Measurements from ENCODE around the gene HTT. TPM values are rescaled to one million over a fixed set of nuclear protein-coding genes. Genes with fewer than 3 reads are reported as not detected.

HTT gene
- total and polyA plus RNA-seq, 2 of the 13 experiments (the other 11 are each of a cell fraction or from before 2014, with no cell fraction given): 17.5 to 19.5 TPM

DNA sequence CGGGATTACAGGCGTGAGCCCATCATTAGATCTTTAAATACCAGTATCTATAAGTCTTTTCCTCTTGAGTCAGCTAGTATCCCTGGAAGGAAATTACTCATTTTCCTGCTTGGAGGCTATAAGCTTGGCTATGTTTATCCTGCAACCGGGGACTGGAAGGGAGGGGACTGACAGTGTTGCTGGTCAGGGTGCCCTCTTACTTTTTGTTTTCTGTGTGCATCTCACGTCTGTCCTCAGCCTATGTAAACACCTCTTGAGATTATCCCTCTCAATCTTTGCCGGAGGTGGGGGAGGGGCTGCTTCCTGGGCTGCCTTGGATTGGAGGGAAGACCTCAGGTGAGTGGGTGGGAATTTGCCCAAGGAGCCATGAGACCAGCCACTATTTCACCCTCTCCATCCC lies 37.0 kb downstream of the HTT start:
- Histone ChIP-seq H3K36me3 (replicated peaks in 1 of 2; ENCODE audit: control insufficient read depth in 1 of 2, insufficient read depth in 2 of 2, low read length in 2 of 2) (peaks cover 27 to 83% of the 10 kb centered on the region in 2 experiments), H3K27me3 (ENCODE audit: control insufficient read depth in 1 of 2, insufficient read depth in 2 of 2, low read length in 2 of 2) (no peaks in the 10 kb centered on the region), H3K4me2 (ENCODE audit: low read depth, low read length) (no peak overlapping the region), H3K9ac (ENCODE audit: insufficient read depth, low read depth, low read length) (no peak overlapping the region), H2AFZ (ENCODE audit: low read length) (no peak overlapping the region), H3K79me2 (ENCODE audit: insufficient read depth, low read length) (no peaks in the 10 kb centered on the region), H3K9me3 (ENCODE audit: low read length) (no peaks in the 10 kb centered on the region), H4K20me1 (ENCODE audit: insufficient read depth, low read length) (no peaks in the 10 kb centered on the region), H3K4me1 (ENCODE audit: insufficient read depth, low read length) (peaks cover 10% of the 10 kb centered on the region; the same call in 1 of the 2 replicates), H3K4me3 (replicated peaks in 1 of 3; ENCODE audit: insufficient read depth in 1 of 3, low read depth in 2 of 3, low read length in 3 of 3) (no peak overlapping the region), H3K27ac (ENCODE audit: extremely low read length, insufficient read depth, low read length) (no peak overlapping the region)
- no peak for TF ChIP-seq MEF2D (CRISPR knock-in tag; IDR thresholded peaks at IDR 0.05)
- TF ChIP-seq KDM4B (CRISPR knock-in tag; IDR thresholded peaks at IDR 0.05): no peak
- no peak for TF ChIP-seq SMARCE1 (IDR thresholded peaks at IDR 0.05; ENCODE audit: borderline replicate concordance)
- no peak for TF ChIP-seq ZNF557 (CRISPR knock-in tag; IDR thresholded peaks at IDR 0.05)
- TF ChIP-seq, protein P1, sequence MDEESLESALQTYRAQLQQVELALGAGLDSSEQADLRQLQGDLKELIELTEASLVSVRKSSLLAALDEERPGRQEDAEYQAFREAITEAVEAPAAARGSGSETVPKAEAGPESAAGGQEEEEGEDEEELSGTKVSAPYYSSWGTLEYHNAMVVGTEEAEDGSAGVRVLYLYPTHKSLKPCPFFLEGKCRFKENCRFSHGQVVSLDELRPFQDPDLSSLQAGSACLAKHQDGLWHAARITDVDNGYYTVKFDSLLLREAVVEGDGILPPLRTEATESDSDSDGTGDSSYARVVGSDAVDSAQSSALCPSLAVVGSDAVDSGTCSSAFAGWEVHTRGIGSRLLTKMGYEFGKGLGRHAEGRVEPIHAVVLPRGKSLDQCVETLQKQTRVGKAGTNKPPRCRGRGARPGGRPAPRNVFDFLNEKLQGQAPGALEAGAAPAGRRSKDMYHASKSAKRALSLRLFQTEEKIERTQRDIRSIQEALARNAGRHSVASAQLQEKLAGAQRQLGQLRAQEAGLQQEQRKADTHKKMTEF (CRISPR knock-in tag; IDR thresholded peaks at IDR 0.05): no peak
- TF ChIP-seq, protein P2, sequence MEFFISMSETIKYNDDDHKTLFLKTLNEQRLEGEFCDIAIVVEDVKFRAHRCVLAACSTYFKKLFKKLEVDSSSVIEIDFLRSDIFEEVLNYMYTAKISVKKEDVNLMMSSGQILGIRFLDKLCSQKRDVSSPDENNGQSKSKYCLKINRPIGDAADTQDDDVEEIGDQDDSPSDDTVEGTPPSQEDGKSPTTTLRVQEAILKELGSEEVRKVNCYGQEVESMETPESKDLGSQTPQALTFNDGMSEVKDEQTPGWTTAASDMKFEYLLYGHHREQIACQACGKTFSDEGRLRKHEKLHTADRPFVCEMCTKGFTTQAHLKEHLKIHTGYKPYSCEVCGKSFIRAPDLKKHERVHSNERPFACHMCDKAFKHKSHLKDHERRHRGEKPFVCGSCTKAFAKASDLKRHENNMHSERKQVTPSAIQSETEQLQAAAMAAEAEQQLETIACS (CRISPR knock-in tag; IDR thresholded peaks at IDR 0.05): no peak
- TF ChIP-seq, protein P3, sequence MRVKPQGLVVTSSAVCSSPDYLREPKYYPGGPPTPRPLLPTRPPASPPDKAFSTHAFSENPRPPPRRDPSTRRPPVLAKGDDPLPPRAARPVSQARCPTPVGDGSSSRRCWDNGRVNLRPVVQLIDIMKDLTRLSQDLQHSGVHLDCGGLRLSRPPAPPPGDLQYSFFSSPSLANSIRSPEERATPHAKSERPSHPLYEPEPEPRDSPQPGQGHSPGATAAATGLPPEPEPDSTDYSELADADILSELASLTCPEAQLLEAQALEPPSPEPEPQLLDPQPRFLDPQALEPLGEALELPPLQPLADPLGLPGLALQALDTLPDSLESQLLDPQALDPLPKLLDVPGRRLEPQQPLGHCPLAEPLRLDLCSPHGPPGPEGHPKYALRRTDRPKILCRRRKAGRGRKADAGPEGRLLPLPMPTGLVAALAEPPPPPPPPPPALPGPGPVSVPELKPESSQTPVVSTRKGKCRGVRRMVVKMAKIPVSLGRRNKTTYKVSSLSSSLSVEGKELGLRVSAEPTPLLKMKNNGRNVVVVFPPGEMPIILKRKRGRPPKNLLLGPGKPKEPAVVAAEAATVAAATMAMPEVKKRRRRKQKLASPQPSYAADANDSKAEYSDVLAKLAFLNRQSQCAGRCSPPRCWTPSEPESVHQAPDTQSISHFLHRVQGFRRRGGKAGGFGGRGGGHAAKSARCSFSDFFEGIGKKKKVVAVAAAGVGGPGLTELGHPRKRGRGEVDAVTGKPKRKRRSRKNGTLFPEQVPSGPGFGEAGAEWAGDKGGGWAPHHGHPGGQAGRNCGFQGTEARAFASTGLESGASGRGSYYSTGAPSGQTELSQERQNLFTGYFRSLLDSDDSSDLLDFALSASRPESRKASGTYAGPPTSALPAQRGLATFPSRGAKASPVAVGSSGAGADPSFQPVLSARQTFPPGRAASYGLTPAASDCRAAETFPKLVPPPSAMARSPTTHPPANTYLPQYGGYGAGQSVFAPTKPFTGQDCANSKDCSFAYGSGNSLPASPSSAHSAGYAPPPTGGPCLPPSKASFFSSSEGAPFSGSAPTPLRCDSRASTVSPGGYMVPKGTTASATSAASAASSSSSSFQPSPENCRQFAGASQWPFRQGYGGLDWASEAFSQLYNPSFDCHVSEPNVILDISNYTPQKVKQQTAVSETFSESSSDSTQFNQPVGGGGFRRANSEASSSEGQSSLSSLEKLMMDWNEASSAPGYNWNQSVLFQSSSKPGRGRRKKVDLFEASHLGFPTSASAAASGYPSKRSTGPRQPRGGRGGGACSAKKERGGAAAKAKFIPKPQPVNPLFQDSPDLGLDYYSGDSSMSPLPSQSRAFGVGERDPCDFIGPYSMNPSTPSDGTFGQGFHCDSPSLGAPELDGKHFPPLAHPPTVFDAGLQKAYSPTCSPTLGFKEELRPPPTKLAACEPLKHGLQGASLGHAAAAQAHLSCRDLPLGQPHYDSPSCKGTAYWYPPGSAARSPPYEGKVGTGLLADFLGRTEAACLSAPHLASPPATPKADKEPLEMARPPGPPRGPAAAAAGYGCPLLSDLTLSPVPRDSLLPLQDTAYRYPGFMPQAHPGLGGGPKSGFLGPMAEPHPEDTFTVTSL (CRISPR knock-in tag; IDR thresholded peaks at IDR 0.05; ENCODE audit: borderline replicate concordance): no peak
- TF ChIP-seq, protein P4, sequence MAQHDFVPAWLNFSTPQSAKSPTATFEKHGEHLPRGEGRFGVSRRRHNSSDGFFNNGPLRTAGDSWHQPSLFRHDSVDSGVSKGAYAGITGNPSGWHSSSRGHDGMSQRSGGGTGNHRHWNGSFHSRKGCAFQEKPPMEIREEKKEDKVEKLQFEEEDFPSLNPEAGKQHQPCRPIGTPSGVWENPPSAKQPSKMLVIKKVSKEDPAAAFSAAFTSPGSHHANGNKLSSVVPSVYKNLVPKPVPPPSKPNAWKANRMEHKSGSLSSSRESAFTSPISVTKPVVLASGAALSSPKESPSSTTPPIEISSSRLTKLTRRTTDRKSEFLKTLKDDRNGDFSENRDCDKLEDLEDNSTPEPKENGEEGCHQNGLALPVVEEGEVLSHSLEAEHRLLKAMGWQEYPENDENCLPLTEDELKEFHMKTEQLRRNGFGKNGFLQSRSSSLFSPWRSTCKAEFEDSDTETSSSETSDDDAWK (CRISPR knock-in tag; IDR thresholded peaks at IDR 0.05): no peak
- no peak for TF ChIP-seq TBP (CRISPR knock-in tag; IDR thresholded peaks at IDR 0.05)
- TF ChIP-seq RNF2 (conservative IDR thresholded peaks at IDR 0.05; ENCODE audit: low read depth): no peak
- TF ChIP-seq CBX1 (IDR thresholded peaks at IDR 0.05; ENCODE audit: low read depth): no peak
- TF ChIP-seq ZFP82 (CRISPR knock-in tag; IDR thresholded peaks at IDR 0.05; ENCODE audit: borderline replicate concordance): no peak
- TF ChIP-seq KLF11 (CRISPR knock-in tag; IDR thresholded peaks at IDR 0.05): no peak
- DNase-seq (ENCODE audit: low spot score) (no peak), ATAC-seq (no peak), FAIRE-seq (no peak)
- ChIA-PET POLR2A (no interaction called here), CTCF (ENCODE audit: low intra/inter-chr PET ratio, low total read pairs) (no interaction called here)
- in situ Hi-C loops (cut with HindIII; ENCODE audit: extremely low pct_ligation_motif_present, low pct_unique_long_range_greater_than_20kb): no loop called here
- intact Hi-C loops (cut with micrococcal nuclease; ENCODE audit: unreplicated experiment): no loop called here
- 92% methylated on average over 5 of the region's 5 CpGs for WGBS (ENCODE audit: low lambda C conversion rate)
- no TSS peak for BruUV-seq (replicated peaks)

Data from HepG2 (cell line).